GM12801 (cell line): Measurements from ENCODE around the gene CPD.

ENCODE experiments used
- CTCF ChIP-seq: IDR thresholded peaks from one replicate; pipeline ENCODE4 v1.5.1; 2011; ENCODE audit warnings: control low read depth; ENCODE audit not compliant: insufficient read length; ENCODE audit errors: extremely low read depth

The CPD gene

GRCh38 chr17:30381340-30381659, 2.6 kb downstream of the CPD start:
- TF ChIP-seq CTCF, result no peak

DNA sequence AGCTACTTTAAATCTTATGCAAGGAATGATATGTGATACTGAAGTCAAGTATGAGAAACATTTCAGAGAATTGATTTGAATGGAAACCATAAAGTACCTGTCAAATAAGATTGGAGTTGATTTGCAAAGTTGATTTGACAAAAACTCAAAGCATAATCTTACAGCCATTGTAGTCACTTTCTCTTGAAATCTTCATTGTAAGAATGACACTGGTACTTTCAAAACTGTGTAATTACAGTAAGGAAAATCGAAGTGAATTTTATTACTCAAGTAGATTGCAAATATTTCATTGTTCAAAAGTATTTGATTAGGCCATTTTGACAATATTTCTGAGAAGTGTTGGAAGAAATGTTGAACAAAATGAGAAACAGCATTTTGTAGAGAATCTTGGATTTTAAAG, 3.6 kb downstream of the CPD start:
- no peak for TF ChIP-seq CTCF

GRCh38 chr17:30388321-30389179, 9.8 kb downstream of the CPD start:
- no peak for TF ChIP-seq CTCF

DNA sequence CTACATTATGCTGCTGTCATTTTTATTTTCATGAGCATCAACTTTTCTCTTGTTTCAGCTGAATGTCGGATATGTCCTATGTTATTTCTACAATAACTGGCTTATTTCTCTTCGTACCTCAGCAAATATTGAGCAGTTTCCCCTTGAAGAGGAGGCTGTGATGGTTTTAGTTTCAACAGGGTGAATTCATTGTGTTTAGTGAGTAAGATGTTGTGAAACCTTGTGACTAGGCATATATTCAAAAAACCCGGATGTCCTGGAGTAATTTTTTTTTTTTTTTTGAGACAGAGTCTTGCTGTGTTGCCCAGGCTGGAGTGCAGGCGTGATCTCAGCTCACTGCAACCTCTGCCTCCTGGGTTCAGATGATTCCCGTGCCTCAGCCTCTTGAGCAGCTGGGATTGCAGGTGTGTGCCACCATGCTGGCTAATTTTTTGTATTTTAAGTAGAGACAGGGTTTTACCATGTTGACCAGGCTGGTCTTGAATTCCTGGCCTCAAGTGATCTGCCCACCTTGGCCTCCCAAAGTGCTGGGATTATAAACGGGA, 11.1 kb downstream of the CPD start:
- TF ChIP-seq CTCF, result no peak

- no peak for TF ChIP-seq CTCF
Observed at GRCh38 chr17:30391534-30391933, 12.8 kb downstream of the CPD start.

DNA sequence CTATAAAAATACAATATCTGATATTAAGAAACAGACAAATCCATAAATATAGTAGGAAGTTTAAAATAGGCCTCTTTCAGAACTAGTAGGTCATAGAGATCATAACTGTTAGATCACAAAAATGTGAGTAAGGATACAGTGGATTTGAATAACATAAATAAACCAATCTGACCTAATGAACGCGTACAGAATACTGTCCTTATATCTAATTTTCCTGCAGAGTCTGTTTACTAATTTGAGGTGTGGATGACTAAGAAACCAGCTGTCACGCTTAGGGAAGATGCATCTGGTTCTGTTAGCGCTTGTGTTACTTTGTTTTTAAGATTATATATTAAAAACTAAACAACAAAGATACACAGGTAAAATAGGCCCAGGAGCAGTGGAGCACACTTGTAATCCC, 14.8 kb downstream of the CPD start:
- TF ChIP-seq CTCF, result no peak

DNA sequence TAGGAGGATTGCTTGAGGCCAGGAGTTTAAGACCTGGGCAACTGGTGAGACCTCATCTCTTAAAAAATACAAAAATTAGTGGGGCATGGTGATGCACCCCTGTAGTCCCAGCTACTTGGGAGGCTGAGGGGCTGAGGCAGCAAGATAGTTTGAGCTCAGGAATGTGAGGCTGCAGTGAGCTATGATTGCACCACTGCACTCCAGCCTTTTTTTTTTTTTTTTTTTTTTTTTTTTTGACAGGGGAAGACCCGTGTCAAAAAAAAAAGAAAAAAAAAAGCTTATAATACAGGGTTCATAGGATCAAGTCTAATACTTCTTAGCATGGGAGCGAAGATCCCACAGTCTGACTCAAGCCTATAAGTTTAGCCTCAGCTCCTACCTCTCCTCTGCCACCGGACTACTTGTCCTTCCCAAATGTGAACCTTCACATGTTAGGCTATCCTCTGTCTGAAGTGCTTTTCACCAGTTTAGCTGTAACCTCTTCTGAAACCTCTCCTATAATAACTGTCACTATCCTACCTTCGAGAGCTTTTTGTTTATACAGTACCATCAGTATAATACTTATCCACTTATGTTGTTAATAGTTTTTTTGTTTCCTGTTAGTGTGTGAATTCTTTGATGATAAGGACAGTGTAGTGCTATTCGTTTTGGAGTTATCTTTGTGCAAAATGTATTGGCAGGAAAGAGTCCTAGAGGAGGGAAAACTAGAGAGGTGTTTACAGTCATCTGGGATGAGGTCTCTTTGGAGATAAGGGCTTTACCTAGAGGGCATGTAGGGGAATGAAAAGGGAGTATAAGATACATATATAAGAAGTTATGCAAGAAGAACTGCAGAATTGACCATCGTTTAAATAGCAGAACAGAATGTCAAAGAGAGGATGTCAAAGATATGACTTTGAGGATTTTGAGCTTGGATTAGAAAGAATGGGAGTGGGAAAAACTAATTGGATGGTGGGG, 15.5 kb downstream of the CPD start:
- no peak for TF ChIP-seq CTCF
